HCT116 (cell line): ENCODE results near the gene CD96. TPM values are rescaled to one million over a fixed set of nuclear protein-coding genes. Genes with fewer than 3 reads are reported as not detected.

Experiments used
- ATAC-seq: fragments of 200-7000 bp; cut with Tn5 transposase; 2 replicates; pipeline ENCODE4 v1.9.1; 2020; ENCODE audit warnings: mild to moderate bottlenecking, moderate library complexity
- BruUV-seq: library from RNA; stranded (reverse); fragments of 400-500 nt; replicated peaks from 2 replicates; lab custom pipeline; 2021; lab: Mats Ljungman, UMichigan
- CTCF ChIA-PET: fragments of 300-600 bp; sonication (Branson Sonifier 250); formaldehyde crosslinking; loops from one replicate; lab custom pipeline; 2021; ENCODE audit warnings: antibody characterized with exemption; lab: Charles Lee
- POLR2A ChIA-PET: fragments of 300-600, 350-600 bp; sonication (Branson Sonifier 250); formaldehyde crosslinking; loops from one replicate; lab custom pipeline; 2021; ENCODE audit warnings: antibody characterized with exemption; lab: Charles Lee
- RAD21 ChIA-PET, 2 experiments: fragments of 300-600 bp; sonication (Branson Sonifier 250); formaldehyde crosslinking; loops; one replicate each; lab custom pipeline; 2023; ENCODE audit warnings: low total read pairs in 2 of 2; ENCODE audit not compliant: uncharacterized antibody in 2 of 2, unreplicated experiment in 2 of 2, low non-redundant PET in 1 of 2; lab: Charles Lee
- DNase-seq: peaks from one replicate; pipeline ENCODE4 v3.0.0-alpha.2; 2010; ENCODE audit warnings: low read depth, low spot score
- H2AFZ ChIP-seq: fragments of 200-600 bp; shearing (Covaris generic), sonication (generic); 2 replicates; pipeline ENCODE4 v1.6.1; 2017; ENCODE audit warnings: low read depth, mixed run types, mixed read lengths, antibody characterized with exemption, low read length; ENCODE audit not compliant: poor library complexity, severe bottlenecking
- H3K27ac ChIP-seq: 2 replicates; pipeline ENCODE4 v1.5.1; 2012; ENCODE audit warnings: low read depth, low read length
- H3K27me3 ChIP-seq: fragments of 200-600 bp; sonication (generic); 2 replicates; pipeline ENCODE4 v1.6.1; 2016; ENCODE audit warnings: mixed run types, low read length, mixed read lengths; ENCODE audit not compliant: insufficient read depth
- H3K36me3 ChIP-seq, 2 experiments: fragments of 200-500 bp in 1 of 2; fragments of 200-600 bp in 1 of 2; sonication (Bioruptor generic) in 1 of 2; sonication (generic) in 1 of 2; 2 replicates each; pipeline versions ENCODE4 v1.5.1 to v1.6.1; 2014 to 2016; ENCODE audit warnings: low read length in 2 of 2, inconsistent platforms in 1 of 2, mixed read lengths in 1 of 2, mixed run types in 1 of 2; ENCODE audit not compliant: insufficient read depth in 2 of 2, control insufficient read depth in 1 of 2
- H3K4me1 ChIP-seq, 2 experiments: fragments of 200-600 bp in 1 of 2; sonication (generic) in 1 of 2; 2 replicates each; pipeline versions ENCODE4 v1.5.1 to v1.6.1; 2012 to 2017; ENCODE audit warnings: low read length in 2 of 2, inconsistent platforms in 1 of 2, mild to moderate bottlenecking in 1 of 2, mixed read lengths in 1 of 2, mixed run types in 1 of 2, moderate library complexity in 1 of 2; ENCODE audit not compliant: insufficient read depth in 2 of 2, control insufficient read depth in 1 of 2
- H3K4me2 ChIP-seq: fragments of 200-600 bp; sonication (generic); 2 replicates; pipeline ENCODE4 v1.6.1; 2017; ENCODE audit warnings: mixed run types, low read length, mixed read lengths
- H3K4me3 ChIP-seq, 2 experiments: fragments of 200-600 bp in 1 of 2; sonication (generic) in 1 of 2; replicated peaks in 1 of 2; 2 replicates each; pipeline ENCODE4 v1.5.1; 2011 to 2016; ENCODE audit warnings: low read length in 2 of 2, control low read depth in 1 of 2, low read depth in 1 of 2, mild to moderate bottlenecking in 1 of 2, mixed read lengths in 1 of 2, mixed run types in 1 of 2
- H3K79me2 ChIP-seq: fragments of 200-600 bp; sonication (generic); 2 replicates; pipeline ENCODE4 v1.6.1; 2017; ENCODE audit warnings: mild to moderate bottlenecking, mixed run types, low read length, moderate library complexity, mixed read lengths; ENCODE audit not compliant: insufficient read depth
- H3K9ac ChIP-seq: fragments of 200-600 bp; sonication (generic); 2 replicates; pipeline ENCODE4 v1.6.1; 2016; ENCODE audit warnings: low read length, mixed read lengths
- H3K9me2 ChIP-seq: fragments of 200-600 bp; sonication (generic), shearing (Covaris generic); 2 replicates; pipeline ENCODE4 v1.6.1; 2017; ENCODE audit warnings: mixed run types, mild to moderate bottlenecking, moderate library complexity; ENCODE audit not compliant: insufficient read depth
- H3K9me3 ChIP-seq, 2 experiments: fragments of 200-500 bp in 1 of 2; fragments of 200-600 bp in 1 of 2; sonication (Bioruptor generic) in 1 of 2; sonication (generic) in 1 of 2; 2 replicates each; pipeline ENCODE4 v1.6.1; 2014 to 2017; ENCODE audit warnings: low read length in 2 of 2, mixed read lengths in 2 of 2, inconsistent platforms in 1 of 2, low read depth in 1 of 2, mild to moderate bottlenecking in 1 of 2, mixed run types in 1 of 2, moderate library complexity in 1 of 2; ENCODE audit not compliant: control insufficient read depth in 1 of 2, insufficient read depth in 1 of 2
- H4K20me1 ChIP-seq: fragments of 200-600 bp; sonication (generic), shearing (Covaris generic); 2 replicates; pipeline ENCODE4 v1.6.1; 2017; ENCODE audit warnings: mixed run types, mild to moderate bottlenecking, moderate library complexity; ENCODE audit not compliant: insufficient read depth
- CBX3 ChIP-seq: IDR thresholded peaks from 2 replicates; pipeline ENCODE4 v1.6.1; 2012; ENCODE audit warnings: low read depth
- ELF1 ChIP-seq: IDR thresholded peaks from 2 replicates; pipeline ENCODE4 v1.6.1; 2012; ENCODE audit warnings: low read depth, borderline replicate concordance
- EZH2 ChIP-seq: fragments of 200-600 bp; sonication (generic); IDR thresholded peaks from 2 replicates; pipeline ENCODE4 v1.6.1; 2017; ENCODE audit warnings: antibody characterized with exemption, mixed run types
- FOSL1 ChIP-seq: IDR thresholded peaks from 2 replicates; pipeline ENCODE4 v1.6.1; 2012; ENCODE audit warnings: low read depth
- JUND ChIP-seq: IDR thresholded peaks from 2 replicates; pipeline ENCODE4 v1.6.1; 2012
- MAX ChIP-seq: IDR thresholded peaks from 2 replicates; pipeline ENCODE4 v1.6.1; 2012
- POLR2AphosphoS5 ChIP-seq: IDR thresholded peaks from 2 replicates; pipeline ENCODE4 v1.6.1; 2011; ENCODE audit warnings: mild to moderate bottlenecking, low read depth, low read length, moderate library complexity
- REST ChIP-seq: IDR thresholded peaks from 2 replicates; pipeline ENCODE4 v1.6.1; 2012; ENCODE audit warnings: low read depth
- SP1 ChIP-seq: IDR thresholded peaks from 2 replicates; pipeline ENCODE4 v1.6.1; 2012; ENCODE audit warnings: low read depth
- SRF ChIP-seq: IDR thresholded peaks from 2 replicates; pipeline ENCODE4 v1.6.1; 2012; ENCODE audit warnings: low read depth
- YY1 ChIP-seq: IDR thresholded peaks from 2 replicates; pipeline ENCODE4 v1.6.1; 2011; ENCODE audit warnings: low read length, low read depth, moderate library complexity, mild to moderate bottlenecking; ENCODE audit not compliant: insufficient replicate concordance; ENCODE audit errors: extremely low read depth
- intact Hi-C: fragments of 100-400 bp; cut with micrococcal nuclease; formaldehyde crosslinking; loops from 2 replicates; pipeline ENCODE4 v1.10.0; 2022
- total RNA-seq: library from RNA; stranded (reverse); gene quantifications from one replicate; pipeline ENCODE4 v1.2.1, GENCODE V29; 2021; ENCODE audit not compliant: unreplicated experiment
- TF ChIP-seq, protein P1 (sequence below): IDR thresholded peaks from 2 replicates; pipeline ENCODE4 v1.6.1; 2011; ENCODE audit warnings: mild to moderate bottlenecking, low read length, moderate library complexity; ENCODE audit not compliant: insufficient replicate concordance; ENCODE audit errors: extremely low read depth
- TF ChIP-seq, protein P2 (sequence below), 3 experiments: fragments of 200-600 bp in 1 of 3; sonication (generic) in 1 of 3; IDR thresholded peaks in 2 of 3; conservative IDR thresholded peaks in 1 of 3; 2 replicates each; pipeline ENCODE4 v1.5.1; 2012 to 2017; ENCODE audit warnings: low read depth in 2 of 3, low read length in 2 of 3, antibody characterized with exemption in 1 of 3, borderline replicate concordance in 1 of 3, control low read depth in 1 of 3, mild to moderate bottlenecking in 1 of 3, mixed read lengths in 1 of 3, mixed run types in 1 of 3, moderate library complexity in 1 of 3; ENCODE audit not compliant: insufficient read depth in 1 of 3
- TF ChIP-seq, protein P3 (sequence below): IDR thresholded peaks from 2 replicates; pipeline ENCODE4 v1.6.1; 2012

The CD96 gene
- total RNA-seq, 1 experiment from 2014 or later = 0.42 TPM

GRCh38 chr3:111617406-111617805, 75.4 kb downstream of the CD96 start:
- H3K4me1 ChIP-seq = peaks cover 0 to 24% of the 10 kb centered on the region in 2 experiments; a peak in 2 of 4 replicates
- ChIA-PET CTCF (no interaction called here), POLR2A (no interaction called here), RAD21 (no interaction called here)
- no peak overlapping the region for H3K27ac ChIP-seq
- H3K36me3 ChIP-seq = no peaks in the 10 kb centered on the region
- TF ChIP-seq ELF1 = no peak
- no peak for TF ChIP-seq FOSL1
- no peak for TF ChIP-seq CBX3
- no peak for TF ChIP-seq SP1
- no peak for TF ChIP-seq POLR2AphosphoS5
- TF ChIP-seq REST = no peak
- TF ChIP-seq, protein P1, sequence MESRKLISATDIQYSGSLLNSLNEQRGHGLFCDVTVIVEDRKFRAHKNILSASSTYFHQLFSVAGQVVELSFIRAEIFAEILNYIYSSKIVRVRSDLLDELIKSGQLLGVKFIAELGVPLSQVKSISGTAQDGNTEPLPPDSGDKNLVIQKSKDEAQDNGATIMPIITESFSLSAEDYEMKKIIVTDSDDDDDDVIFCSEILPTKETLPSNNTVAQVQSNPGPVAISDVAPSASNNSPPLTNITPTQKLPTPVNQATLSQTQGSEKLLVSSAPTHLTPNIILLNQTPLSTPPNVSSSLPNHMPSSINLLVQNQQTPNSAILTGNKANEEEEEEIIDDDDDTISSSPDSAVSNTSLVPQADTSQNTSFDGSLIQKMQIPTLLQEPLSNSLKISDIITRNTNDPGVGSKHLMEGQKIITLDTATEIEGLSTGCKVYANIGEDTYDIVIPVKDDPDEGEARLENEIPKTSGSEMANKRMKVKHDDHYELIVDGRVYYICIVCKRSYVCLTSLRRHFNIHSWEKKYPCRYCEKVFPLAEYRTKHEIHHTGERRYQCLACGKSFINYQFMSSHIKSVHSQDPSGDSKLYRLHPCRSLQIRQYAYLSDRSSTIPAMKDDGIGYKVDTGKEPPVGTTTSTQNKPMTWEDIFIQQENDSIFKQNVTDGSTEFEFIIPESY = no peak
- TF ChIP-seq, protein P2, sequence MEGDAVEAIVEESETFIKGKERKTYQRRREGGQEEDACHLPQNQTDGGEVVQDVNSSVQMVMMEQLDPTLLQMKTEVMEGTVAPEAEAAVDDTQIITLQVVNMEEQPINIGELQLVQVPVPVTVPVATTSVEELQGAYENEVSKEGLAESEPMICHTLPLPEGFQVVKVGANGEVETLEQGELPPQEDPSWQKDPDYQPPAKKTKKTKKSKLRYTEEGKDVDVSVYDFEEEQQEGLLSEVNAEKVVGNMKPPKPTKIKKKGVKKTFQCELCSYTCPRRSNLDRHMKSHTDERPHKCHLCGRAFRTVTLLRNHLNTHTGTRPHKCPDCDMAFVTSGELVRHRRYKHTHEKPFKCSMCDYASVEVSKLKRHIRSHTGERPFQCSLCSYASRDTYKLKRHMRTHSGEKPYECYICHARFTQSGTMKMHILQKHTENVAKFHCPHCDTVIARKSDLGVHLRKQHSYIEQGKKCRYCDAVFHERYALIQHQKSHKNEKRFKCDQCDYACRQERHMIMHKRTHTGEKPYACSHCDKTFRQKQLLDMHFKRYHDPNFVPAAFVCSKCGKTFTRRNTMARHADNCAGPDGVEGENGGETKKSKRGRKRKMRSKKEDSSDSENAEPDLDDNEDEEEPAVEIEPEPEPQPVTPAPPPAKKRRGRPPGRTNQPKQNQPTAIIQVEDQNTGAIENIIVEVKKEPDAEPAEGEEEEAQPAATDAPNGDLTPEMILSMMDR (IDR thresholded peaks at IDR 0.05 in 2 of 3, conservative IDR thresholded peaks at IDR 0.05 in 1 of 3; ENCODE audit: borderline replicate concordance in 1 of 3, insufficient read depth in 1 of 3, low read depth in 2 of 3, low read length in 2 of 3) = no peak
- no peak for TF ChIP-seq MAX
- no peak for TF ChIP-seq EZH2
- no peak for TF ChIP-seq JUND
- TF ChIP-seq SRF = no peak
- TF ChIP-seq, protein P3, sequence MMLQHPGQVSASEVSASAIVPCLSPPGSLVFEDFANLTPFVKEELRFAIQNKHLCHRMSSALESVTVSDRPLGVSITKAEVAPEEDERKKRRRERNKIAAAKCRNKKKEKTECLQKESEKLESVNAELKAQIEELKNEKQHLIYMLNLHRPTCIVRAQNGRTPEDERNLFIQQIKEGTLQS = no peak
- TF ChIP-seq YY1 = no peak
- no peaks in the 10 kb centered on the region for H4K20me1 ChIP-seq
- H3K4me3 ChIP-seq = no peak overlapping the region
- H3K9me3 ChIP-seq = peaks cover 0 to 14% of the 10 kb centered on the region in 2 experiments; a peak in 1 of 4 replicates
- no peaks in the 10 kb centered on the region for H3K9me2 ChIP-seq
- H3K27me3 ChIP-seq = no peaks in the 10 kb centered on the region
- BruUV-seq = no TSS peak
- H2AFZ ChIP-seq = no peak overlapping the region
- no peaks in the 10 kb centered on the region for H3K79me2 ChIP-seq
- no peak overlapping the region for H3K9ac ChIP-seq
- no peak overlapping the region for H3K4me2 ChIP-seq
- DNase-seq (no peak), ATAC-seq (no peak)
- intact Hi-C loops = no loop called here
